ENCODE results near the gene ST6GALNAC1. TPM values are rescaled to one million over a fixed set of nuclear protein-coding genes. Genes with fewer than 3 reads are reported as not detected.

The ST6GALNAC1 gene
- total and polyA plus RNA-seq, 2 of the 8 experiments (the other 6 are each of a cell fraction or from before 2014, with no cell fraction given): not detected

GRCh38 chr17:76638263-76638662, 5.3 kb downstream of the ST6GALNAC1 start:
- no peaks in the 10 kb centered on the region; the same call in 1 of the 2 replicates for H3K23me2 ChIP-seq (ENCODE audit: low read depth, low read length)
- no peak overlapping the region for H2AK5ac ChIP-seq (ENCODE audit: low read depth, low read length)
- H3K14ac ChIP-seq (ENCODE audit: insufficient read length): no peak overlapping the region
- H2BK12ac ChIP-seq (ENCODE audit: low read depth, low read length): no peak overlapping the region
- DNase-seq (ENCODE audit: low read depth in 1 of 2, low spot score in 2 of 2) (no peak), FAIRE-seq (no peak)
- H3K23ac ChIP-seq (ENCODE audit: insufficient read length): no peak overlapping the region
- no peak overlapping the region for H3K4me2 ChIP-seq (ENCODE audit: insufficient read depth in 1 of 2, low read depth in 2 of 2, low read length in 2 of 2)
- no peaks in the 10 kb centered on the region for H3K79me2 ChIP-seq (ENCODE audit: control insufficient read depth in 1 of 2, insufficient read depth in 2 of 2, low read length in 2 of 2)
- TF ChIP-seq RFX5 (IDR thresholded peaks at IDR 0.05; ENCODE audit: borderline replicate concordance, low read depth, low read length) (no peak), NANOG (IDR thresholded peaks at IDR 0.05; ENCODE audit: insufficient read depth, low read depth, low read length, poor library complexity, severe bottlenecking) (no peak), HDAC2 (IDR thresholded peaks at IDR 0.05; ENCODE audit: borderline replicate concordance in 1 of 2, low read depth in 2 of 2, low read length in 2 of 2) (no peak), NRF1 (IDR thresholded peaks at IDR 0.05; ENCODE audit: low read depth, low read length) (no peak)
- no peak overlapping the region for H2BK120ac ChIP-seq (replicated peaks; ENCODE audit: low read depth, low read length)
- no peak overlapping the region for H2BK5ac ChIP-seq (ENCODE audit: low read depth, low read length)
- H4K91ac ChIP-seq (replicated peaks; ENCODE audit: insufficient read length, low read length): no peak overlapping the region
- H3K27ac ChIP-seq (ENCODE audit: low read depth, low read length): no peak overlapping the region
- no peak overlapping the region for H3K4me3 ChIP-seq (ENCODE audit: extremely low read depth in 1 of 4, insufficient read depth in 2 of 4, low read depth in 3 of 4, low read length in 4 of 4)
- H3K79me1 ChIP-seq (ENCODE audit: low read depth, low read length): no peaks in the 10 kb centered on the region
- no peak overlapping the region for H2BK15ac ChIP-seq (ENCODE audit: low read length)
- no peaks in the 10 kb centered on the region for H4K20me1 ChIP-seq (replicated peaks in 1 of 2; ENCODE audit: control insufficient read depth in 1 of 2, insufficient read depth in 2 of 2, low read length in 2 of 2)
- no peaks in the 10 kb centered on the region for H3K36me3 ChIP-seq (ENCODE audit: control insufficient read depth in 2 of 4, insufficient read depth in 4 of 4, low read length in 3 of 4)
- H3K9ac ChIP-seq (replicated peaks in 1 of 4; ENCODE audit: extremely low read depth in 1 of 4, low read depth in 3 of 4, low read length in 3 of 4): no peak overlapping the region
- peaks cover 0 to 5% (median 3%) of the 10 kb centered on the region in 4 experiments; a peak in 4 of 7 replicates for H3K4me1 ChIP-seq (replicated peaks in 1 of 4; ENCODE audit: control insufficient read depth in 3 of 4, insufficient read depth in 4 of 4, low read length in 3 of 4)
- H2AFZ ChIP-seq (ENCODE audit: low read length): no peak overlapping the region
- ChIA-PET CTCF (ENCODE audit: partially characterized antibody) (interaction anchor here (1.0 to 1.6 kb wide), 5 partner anchors 10 to 53 kb away, joined by 3 to 7 read pairs (median 3); no protein-coding TSS in a partner anchor), POLR2A (ENCODE audit: partially characterized antibody) (interaction anchor here (1.2 to 1.5 kb wide), 2 partner anchors 10 to 34 kb away, joined by 3 read pairs; no protein-coding TSS in a partner anchor)
- 90% methylated on average over 10 of the region's 10 CpGs; no CpG with 5 or more reads in 1 of the 2 experiments for WGBS, 2 experiments (ENCODE audit: extremely low coverage in 1 of 2, insufficient coverage in 1 of 2, insufficient read length in 1 of 2, insufficient replicate concordance in 2 of 2, low coverage in 1 of 2, low lambda C conversion rate in 2 of 2, missing lambda C conversion rate in 1 of 2)
- H3K56ac ChIP-seq (replicated peaks; ENCODE audit: insufficient read length, low read depth, low read length): no peak overlapping the region
- no peaks in the 10 kb centered on the region for H3K9me3 ChIP-seq (ENCODE audit: insufficient read depth in 2 of 2, low read depth in 1 of 2, low read length in 1 of 2)
- no peak overlapping the region for H2BK20ac ChIP-seq (ENCODE audit: low read length)
- H4K8ac ChIP-seq (ENCODE audit: extremely low read depth, insufficient read depth, low read length): no peak overlapping the region
- H3K27me3 ChIP-seq (replicated peaks in 1 of 4; ENCODE audit: control insufficient read depth in 3 of 4, extremely low read depth in 1 of 4, insufficient read depth in 3 of 4, low read length in 3 of 4): no peaks in the 10 kb centered on the region
- H3K4ac ChIP-seq (replicated peaks; ENCODE audit: insufficient read length, low read depth, low read length): no peak overlapping the region
- no peak overlapping the region for H3K18ac ChIP-seq (ENCODE audit: extremely low read depth, low read length)
- H4K5ac ChIP-seq (ENCODE audit: insufficient read length, low read depth, low read length): no peak overlapping the region
